Stomach (tissue), 9 donors: ENCODE measurements around the gene XRCC4. TPM values are rescaled to one million over a fixed set of nuclear protein-coding genes. Genes with fewer than 3 reads are reported as not detected.

Experiments
- DNase-seq, 2 donors: peaks; one replicate each; pipeline versions ENCODE4 v3.0.0 to v3.0.0-alpha.2; 2013 to 2019
- H3K27ac ChIP-seq, 5 donors: fragments of 200-600 bp in 4 of 5; sonication (generic) in 4 of 5; one replicate each; pipeline ENCODE4 v1.5.1; 2013 to 2019; ENCODE audit warnings: mild to moderate bottlenecking in 1 of 5, moderate library complexity in 1 of 5
- H3K27me3 ChIP-seq, 3 donors: fragments of 200-600 bp; sonication (generic); one replicate each; pipeline ENCODE4 v1.5.1; 2017 to 2019; ENCODE audit warnings: mixed run types in 1 of 3
- H3K36me3 ChIP-seq, 4 donors: fragments of 200-600 bp; sonication (generic); 1 replicate in 3 of 4; 2 replicates in 1 of 4; pipeline ENCODE4 v1.5.1; 2016 to 2019
- H3K4me1 ChIP-seq, 4 donors: fragments of 200-600 bp; sonication (generic); one replicate each; pipeline ENCODE4 v1.5.1; 2016 to 2019
- H3K4me3 ChIP-seq, 4 donors: fragments of 200-600 bp; sonication (generic) in 3 of 4; one replicate each; pipeline ENCODE4 v1.5.1; 2016 to 2019; ENCODE audit warnings: mild to moderate bottlenecking in 1 of 4
- H3K9me3 ChIP-seq, 4 donors: fragments of 200-600 bp; sonication (generic); one replicate each; pipeline ENCODE4 v1.5.1; 2016 to 2019
- EP300 ChIP-seq: sonication (generic); formaldehyde crosslinking; IDR thresholded peaks from one replicate; pipeline ENCODE4 v1.6.1; 2017; ENCODE audit warnings: antibody characterized with exemption
- POLR2A ChIP-seq, 4 donors: fragments of 450-650 bp; IDR thresholded peaks; one replicate each; pipeline ENCODE4 v1.6.1; 2016; ENCODE audit warnings: antibody characterized with exemption in 4 of 4, control low read depth in 2 of 4, mild to moderate bottlenecking in 1 of 4, moderate library complexity in 1 of 4
- POLR2AphosphoS5 ChIP-seq, 3 donors: sonication (generic); formaldehyde crosslinking; IDR thresholded peaks; one replicate each; pipeline ENCODE4 v1.6.1; 2016; ENCODE audit warnings: antibody characterized with exemption in 3 of 3
- WGBS, 5 donors: extraction: QIAGEN DNeasy Blood & Tissue Kit in 3 of 5; methylation state at CpG; one replicate each; pipeline versions ENCODE4 v1.1.5 to v1.1.7; 2013 to 2018; 5-methylcytosine and 5-hydroxymethylcytosine counted together
- intact Hi-C: fragments of 100-400 bp; cut with DNase I; formaldehyde crosslinking; loops from one replicate; pipeline ENCODE4 v1.15.1; 2023; ENCODE audit warnings: low total_unique reads
- polyA plus RNA-seq, 3 donors: library from polyadenylated mRNA; stranded (reverse); fragments of 200-250 nt; gene quantifications; one replicate each; pipeline ENCODE4 v1.2.3, GENCODE V29; 2013
- total RNA-seq, 5 donors: library from RNA; depleted of rRNA; stranded (reverse); fragments of >200 nt; gene quantifications; one replicate each; pipeline versions ENCODE4 v1.1.0 to v1.2.3, GENCODE V29; 2014 to 2016
- TF ChIP-seq, protein P1 (sequence below), 7 experiments: fragments of 450-650 bp in 4 of 7; fragments of 200-600 bp in 3 of 7; sonication (generic) in 3 of 7; IDR thresholded peaks; one replicate each; pipeline ENCODE4 v1.5.1; 2016 to 2019; ENCODE audit warnings: antibody characterized with exemption in 7 of 7, control low read depth in 2 of 7, mild to moderate bottlenecking in 1 of 7
- donor health status: healthy with polysubstance abuse.
- donor health status: Bipolar disorder and iron deficiency.
- donor health status: healthy.

The XRCC4 gene
- total and polyA plus RNA-seq, 8 donors = 0.45 to 14.2 (median 8.4) TPM; not detected in 1

DNA sequence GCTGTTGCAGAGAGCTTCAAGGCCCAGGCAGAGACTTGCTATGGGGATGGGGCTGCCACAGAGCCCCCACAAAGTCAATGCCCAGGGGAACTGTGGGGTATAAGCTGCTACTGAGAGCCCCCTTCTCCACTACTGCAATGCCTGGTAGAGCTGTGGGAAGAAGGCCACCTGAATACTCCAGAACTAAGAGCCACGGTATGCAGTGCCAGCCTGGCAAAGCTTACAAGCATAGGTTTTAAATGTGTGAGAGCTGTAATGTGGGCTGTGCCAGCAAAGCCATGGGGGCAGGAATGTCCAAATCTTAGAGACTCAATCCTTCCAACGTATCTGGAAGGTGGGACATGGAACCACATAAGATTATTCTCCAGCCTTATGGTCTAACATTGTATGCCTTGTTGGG is 49.2 kb downstream of the XRCC4 start:
- H3K4me1 ChIP-seq = no peaks in the 10 kb centered on the region
- no peaks in the 10 kb centered on the region for H3K27me3 ChIP-seq
- H3K4me3 ChIP-seq = no peak overlapping the region
- DNase-seq = no peak
- intact Hi-C loops = no loop called here
- H3K9me3 ChIP-seq = peaks cover 0 to 8% (median 3%) of the 10 kb centered on the region in 4 donors
- TF ChIP-seq, protein P1, sequence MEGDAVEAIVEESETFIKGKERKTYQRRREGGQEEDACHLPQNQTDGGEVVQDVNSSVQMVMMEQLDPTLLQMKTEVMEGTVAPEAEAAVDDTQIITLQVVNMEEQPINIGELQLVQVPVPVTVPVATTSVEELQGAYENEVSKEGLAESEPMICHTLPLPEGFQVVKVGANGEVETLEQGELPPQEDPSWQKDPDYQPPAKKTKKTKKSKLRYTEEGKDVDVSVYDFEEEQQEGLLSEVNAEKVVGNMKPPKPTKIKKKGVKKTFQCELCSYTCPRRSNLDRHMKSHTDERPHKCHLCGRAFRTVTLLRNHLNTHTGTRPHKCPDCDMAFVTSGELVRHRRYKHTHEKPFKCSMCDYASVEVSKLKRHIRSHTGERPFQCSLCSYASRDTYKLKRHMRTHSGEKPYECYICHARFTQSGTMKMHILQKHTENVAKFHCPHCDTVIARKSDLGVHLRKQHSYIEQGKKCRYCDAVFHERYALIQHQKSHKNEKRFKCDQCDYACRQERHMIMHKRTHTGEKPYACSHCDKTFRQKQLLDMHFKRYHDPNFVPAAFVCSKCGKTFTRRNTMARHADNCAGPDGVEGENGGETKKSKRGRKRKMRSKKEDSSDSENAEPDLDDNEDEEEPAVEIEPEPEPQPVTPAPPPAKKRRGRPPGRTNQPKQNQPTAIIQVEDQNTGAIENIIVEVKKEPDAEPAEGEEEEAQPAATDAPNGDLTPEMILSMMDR (IDR thresholded peaks at IDR 0.05) = no peak
- TF ChIP-seq EP300 = no peak
- TF ChIP-seq POLR2A (IDR thresholded peaks at IDR 0.05) = no peak
- TF ChIP-seq POLR2AphosphoS5 (IDR thresholded peaks at IDR 0.05) = no peak
- H3K36me3 ChIP-seq = no peaks in the 10 kb centered on the region
- H3K27ac ChIP-seq = no peak overlapping the region
- 70 to 97% (median 74%) methylated on average over 2 of the region's 2 CpGs for WGBS, 5 donors

DNA sequence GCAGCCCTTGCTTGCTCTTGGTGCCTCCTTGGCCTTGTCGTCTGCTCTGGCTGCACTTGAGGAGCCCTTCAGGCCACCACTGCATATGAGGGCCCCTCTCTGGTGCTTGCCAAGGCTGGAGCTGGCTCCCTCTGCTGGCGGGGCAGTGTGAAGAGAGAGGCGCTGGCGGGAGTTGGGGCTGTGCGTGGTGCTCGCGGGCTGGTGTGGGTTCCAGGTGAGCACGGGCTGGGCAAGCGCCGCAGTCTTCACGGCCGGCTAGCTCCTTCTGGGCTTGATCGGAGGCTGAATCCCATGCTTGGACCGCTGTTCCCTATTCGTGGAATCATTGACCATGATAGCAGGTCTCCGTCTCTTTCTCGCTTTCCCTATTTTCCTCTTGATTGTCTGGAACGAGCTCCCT is 56.5 kb downstream of the XRCC4 start:
- WGBS, 5 donors = 93 to 97% (median 96%) methylated on average over 18 of the region's 18 CpGs

DNA sequence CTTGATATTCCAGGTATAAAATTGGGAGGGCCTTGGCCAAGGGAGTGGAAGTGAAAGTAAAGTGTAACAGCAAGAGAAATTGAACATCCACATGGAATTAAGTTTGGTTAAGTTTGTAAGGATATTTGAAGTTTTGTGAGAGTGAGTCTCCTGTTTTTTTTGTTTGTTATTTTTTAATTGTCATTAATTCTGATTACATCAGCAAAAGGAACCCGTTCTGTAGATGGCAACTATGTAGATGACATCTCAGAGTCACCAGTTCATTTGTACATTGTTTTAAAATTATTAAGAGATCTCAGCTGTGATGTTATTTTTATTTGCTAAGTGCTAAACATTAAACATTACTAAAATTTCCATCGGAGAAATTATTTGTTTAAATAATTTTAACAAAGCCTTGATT is 65.2 kb downstream of the XRCC4 start:
- Histone ChIP-seq H3K4me3 (no peak overlapping the region), H3K4me1 (peaks cover 0 to 10% (median 2%) of the 10 kb centered on the region in 4 donors), H3K27ac (no peak overlapping the region), H3K36me3 (no peaks in the 10 kb centered on the region), H3K9me3 (no peaks in the 10 kb centered on the region), H3K27me3 (no peaks in the 10 kb centered on the region)
- intact Hi-C loops = no loop called here
- DNase-seq = no peak
- WGBS, 5 donors = 66 to 78% (median 71%) methylated on average over 2 of the region's 2 CpGs
- no peak for TF ChIP-seq POLR2AphosphoS5 (IDR thresholded peaks at IDR 0.05)
- no peak for TF ChIP-seq POLR2A (IDR thresholded peaks at IDR 0.05)
- no peak for TF ChIP-seq EP300
- TF ChIP-seq, protein P1 (IDR thresholded peaks at IDR 0.05) = no peak

More for the DNA sequence above, 56.5 kb downstream of the XRCC4 start:
- H3K27me3 ChIP-seq = no peaks in the 10 kb centered on the region
- no peak overlapping the region for H3K4me3 ChIP-seq
- no peak overlapping the region for H3K27ac ChIP-seq
- H3K9me3 ChIP-seq = peaks cover 0 to 9% (median 0%) of the 10 kb centered on the region in 4 donors
- TF ChIP-seq, protein P1 (IDR thresholded peaks at IDR 0.05) = no peak
- no peak for TF ChIP-seq POLR2AphosphoS5 (IDR thresholded peaks at IDR 0.05)
- no peak for TF ChIP-seq POLR2A (IDR thresholded peaks at IDR 0.05)
- no peak for TF ChIP-seq EP300
- intact Hi-C loops = no loop called here
- peaks cover 0 to 16% (median 6%) of the 10 kb centered on the region in 4 donors for H3K36me3 ChIP-seq
- DNase-seq = no peak
- H3K4me1 ChIP-seq = no peaks in the 10 kb centered on the region

DNA sequence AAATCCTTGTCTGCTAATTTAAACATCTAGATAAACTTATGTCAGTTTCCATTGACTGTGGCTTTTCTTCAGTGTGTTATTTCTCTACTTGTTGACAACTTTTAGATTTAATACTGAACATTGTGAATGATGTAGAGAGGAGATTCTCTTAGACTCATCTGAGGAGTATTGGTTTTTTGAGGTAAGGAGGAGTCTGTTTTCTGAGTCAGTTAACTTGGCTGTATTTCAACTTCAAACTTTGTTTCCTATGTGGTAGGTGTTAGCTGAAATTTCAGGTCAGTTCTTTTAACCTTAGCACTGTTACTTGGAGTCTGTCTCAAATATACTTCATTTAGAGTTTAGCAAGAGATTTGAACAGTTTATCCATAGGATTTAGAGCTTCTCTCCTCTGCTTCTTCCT is 67.9 kb downstream of the XRCC4 start:
- Histone ChIP-seq H3K9me3 (no peaks in the 10 kb centered on the region), H3K27ac (no peak overlapping the region), H3K36me3 (no peaks in the 10 kb centered on the region), H3K4me3 (no peak overlapping the region), H3K27me3 (no peaks in the 10 kb centered on the region), H3K4me1 (peaks cover 0 to 10% (median 2%) of the 10 kb centered on the region in 4 donors)
- DNase-seq = no peak
- intact Hi-C loops = no loop called here
- TF ChIP-seq POLR2A (IDR thresholded peaks at IDR 0.05) = no peak
- TF ChIP-seq EP300 = no peak
- TF ChIP-seq, protein P1 (IDR thresholded peaks at IDR 0.05) = no peak
- TF ChIP-seq POLR2AphosphoS5 (IDR thresholded peaks at IDR 0.05) = no peak
